Stimulated activated CD8-positive, alpha-beta memory T cell treated with anti-CD3 and anti-CD28 coated beads, Interleukin-7, amount 100 ng/mL, for 48 hours (primary cell): ENCODE results near the gene BCAS1.
"Not testable (repeated sequence)": the region's sequence is repeated elsewhere in the genome, so short reads cannot be mapped to it uniquely, and the experiment has no call there.

ENCODE experiments used
- DNase-seq, 2 donors: peaks; one replicate each; pipeline ENCODE4 v3.0.0-alpha.2; 2020; ENCODE audit warnings: low read depth in 1 of 2; ENCODE audit errors: extremely low read depth in 1 of 2

The BCAS1 gene

GRCh38 chr20:53932655-53933192, 137.7 kb downstream of the BCAS1 start:
- not testable (repeated sequence) for DNase-seq

GRCh38 chr20:53931597-53931996, 138.8 kb downstream of the BCAS1 start:
- no peak for DNase-seq

GRCh38 chr20:53930651-53931504, 139.5 kb downstream of the BCAS1 start:
- DNase-seq = no peak

- DNase-seq = no peak
These were observed 140.3 kb downstream of the BCAS1 start for GRCh38 chr20:53929974-53930650.

- DNase-seq = no peak
These were observed 141.0 kb downstream of the BCAS1 start for GRCh38 chr20:53929399-53929798.

GRCh38 chr20:53927990-53928389, 142.4 kb downstream of the BCAS1 start:
- no peak for DNase-seq

- no peak for DNase-seq
These were observed 143.9 kb downstream of the BCAS1 start for GRCh38 chr20:53926428-53927028.

GRCh38 chr20:53925651-53926401, 144.6 kb downstream of the BCAS1 start:
- DNase-seq = no peak

GRCh38 chr20:53923566-53924369, 146.6 kb downstream of the BCAS1 start:
- DNase-seq = no peak

GRCh38 chr20:53922901-53923314, 147.5 kb downstream of the BCAS1 start:
- DNase-seq = no peak

- no peak for DNase-seq
These were observed 148.9 kb downstream of the BCAS1 start for GRCh38 chr20:53921443-53921973.

GRCh38 chr20:53920647-53921245, 149.6 kb downstream of the BCAS1 start:
- DNase-seq = no peak

- no peak for DNase-seq
These were observed 150.5 kb downstream of the BCAS1 start for GRCh38 chr20:53919886-53920285.

- no peak for DNase-seq
These were observed 151.4 kb downstream of the BCAS1 start for GRCh38 chr20:53918949-53919361.

- DNase-seq = no peak
These were observed 152.4 kb downstream of the BCAS1 start for GRCh38 chr20:53918020-53918311.

- no peak for DNase-seq
These were observed 153.0 kb downstream of the BCAS1 start for GRCh38 chr20:53917145-53918019.

- DNase-seq = no peak
These were observed 154.3 kb downstream of the BCAS1 start for GRCh38 chr20:53916173-53916512.

- peak; percentile 83 to 95 for DNase-seq
These were observed 154.8 kb downstream of the BCAS1 start for GRCh38 chr20:53915446-53916172.
